Keratinocyte (primary cell): Measurements from ENCODE around the gene RFX8.

Experiments used
- EZH2 ChIP-seq: IDR thresholded peaks from one replicate; pipeline ENCODE4 v1.6.1; 2012; ENCODE audit warnings: inconsistent platforms, mild to moderate bottlenecking, low read length, moderate library complexity
- TF ChIP-seq, protein P1 (sequence below), 3 experiments: IDR thresholded peaks in 1 of 3; conservative IDR thresholded peaks in 1 of 3; optimal IDR thresholded peaks in 1 of 3; 2 replicates in 2 of 3; 3 replicates in 1 of 3; pipeline versions ENCODE3 to v1.5.1; 2011; ENCODE audit warnings: low read length in 3 of 3, mild to moderate bottlenecking in 3 of 3, moderate library complexity in 2 of 3, control low read depth in 1 of 3, inconsistent platforms in 1 of 3; ENCODE audit not compliant: insufficient read depth in 2 of 3; ENCODE audit errors: extremely low read depth in 1 of 3

DNA sequence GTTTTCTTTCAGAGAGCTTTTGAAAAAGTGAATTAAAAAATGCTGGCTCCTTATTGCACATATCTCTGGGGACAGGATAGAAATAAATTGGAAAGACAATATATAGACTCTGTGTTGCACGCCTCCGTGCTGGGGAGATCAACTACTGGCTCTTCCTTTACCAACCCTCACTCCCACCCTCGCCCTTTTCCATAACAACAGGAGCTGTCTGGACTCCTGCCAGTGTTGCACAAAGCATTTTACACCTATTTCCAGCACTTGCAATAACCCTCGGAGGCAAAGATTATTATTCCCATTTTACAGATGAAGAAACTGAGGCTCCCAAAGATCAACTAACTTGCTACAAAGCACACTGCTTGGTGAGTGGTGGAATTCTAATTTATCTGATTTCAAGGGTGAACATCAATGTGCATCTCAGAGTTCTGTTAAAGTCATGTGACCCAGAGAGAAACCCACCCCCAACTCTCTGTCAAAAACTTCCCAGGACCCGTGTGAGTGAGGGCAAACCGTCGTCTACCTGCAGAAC is 91.8 kb downstream of the RFX8 start:
- TF ChIP-seq, protein P1, sequence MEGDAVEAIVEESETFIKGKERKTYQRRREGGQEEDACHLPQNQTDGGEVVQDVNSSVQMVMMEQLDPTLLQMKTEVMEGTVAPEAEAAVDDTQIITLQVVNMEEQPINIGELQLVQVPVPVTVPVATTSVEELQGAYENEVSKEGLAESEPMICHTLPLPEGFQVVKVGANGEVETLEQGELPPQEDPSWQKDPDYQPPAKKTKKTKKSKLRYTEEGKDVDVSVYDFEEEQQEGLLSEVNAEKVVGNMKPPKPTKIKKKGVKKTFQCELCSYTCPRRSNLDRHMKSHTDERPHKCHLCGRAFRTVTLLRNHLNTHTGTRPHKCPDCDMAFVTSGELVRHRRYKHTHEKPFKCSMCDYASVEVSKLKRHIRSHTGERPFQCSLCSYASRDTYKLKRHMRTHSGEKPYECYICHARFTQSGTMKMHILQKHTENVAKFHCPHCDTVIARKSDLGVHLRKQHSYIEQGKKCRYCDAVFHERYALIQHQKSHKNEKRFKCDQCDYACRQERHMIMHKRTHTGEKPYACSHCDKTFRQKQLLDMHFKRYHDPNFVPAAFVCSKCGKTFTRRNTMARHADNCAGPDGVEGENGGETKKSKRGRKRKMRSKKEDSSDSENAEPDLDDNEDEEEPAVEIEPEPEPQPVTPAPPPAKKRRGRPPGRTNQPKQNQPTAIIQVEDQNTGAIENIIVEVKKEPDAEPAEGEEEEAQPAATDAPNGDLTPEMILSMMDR (optimal IDR thresholded peaks at IDR 0.05 in 1 of 3, IDR thresholded peaks at IDR 0.05 in 1 of 3, conservative IDR thresholded peaks at IDR 0.05 in 1 of 3; ENCODE audit: extremely low read depth in 1 of 3, insufficient read depth in 2 of 3, low read length in 3 of 3), result no peak
- TF ChIP-seq EZH2, result no peak
